Lower leg skin (tissue), 4 donors: ENCODE results near the gene FSD2. TPM values are rescaled to one million over a fixed set of nuclear protein-coding genes. Genes with fewer than 3 reads are reported as not detected.

Experiments used
- DNase-seq, 2 donors: peaks; one replicate each; pipeline ENCODE4 v3.0.0-alpha.2; 2019; ENCODE audit warnings: low spot score in 2 of 2
- H3K4me3 ChIP-seq: fragments of 200-600 bp; sonication (generic); 2 replicates; pipeline ENCODE4 v1.5.1; 2017; ENCODE audit warnings: mild to moderate bottlenecking, low read depth; ENCODE audit not compliant: poor library complexity, severe bottlenecking
- CTCF ChIP-seq, 3 donors: fragments of 450-650 bp; IDR thresholded peaks; one replicate each; pipeline ENCODE4 v1.5.1; 2016; ENCODE audit warnings: antibody characterized with exemption in 3 of 3, mild to moderate bottlenecking in 3 of 3, moderate library complexity in 2 of 3
- POLR2A ChIP-seq, 2 donors: fragments of 450-650 bp; IDR thresholded peaks; one replicate each; pipeline ENCODE4 v1.6.1; 2016 to 2017; ENCODE audit warnings: antibody characterized with exemption in 2 of 2, mild to moderate bottlenecking in 1 of 2, moderate library complexity in 1 of 2
- WGBS, 2 donors: methylation state at CpG; one replicate each; pipeline ENCODE4 v1.1.5; 2018; 5-methylcytosine and 5-hydroxymethylcytosine counted together
- intact Hi-C: fragments of 100-400 bp; cut with DNase I; formaldehyde crosslinking; loops from one replicate; pipeline ENCODE4 v1.15.0; 2023; ENCODE audit warnings: low total_unique reads
- total RNA-seq, 4 donors: library from RNA; depleted of rRNA; stranded (reverse); fragments of >200 nt; gene quantifications; one replicate each; pipeline ENCODE4 v1.1.0, GENCODE V29; 2016

Gene FSD2
- total RNA-seq, 4 donors from 2014 or later = 0.19 TPM; not detected in 3

- H3K4me3 ChIP-seq = no peak overlapping the region
- no peak for DNase-seq
- intact Hi-C loops = no loop called here
- TF ChIP-seq POLR2A (IDR thresholded peaks at IDR 0.05) (no peak), CTCF (IDR thresholded peaks at IDR 0.05) (no peak)
- WGBS, 2 donors = 98 to 100% methylated on average over 4 of the region's 4 CpGs
These were observed 27.5 kb upstream of the FSD2 start for GRCh38 chr15:82833362-82833682.

- no peak overlapping the region for H3K4me3 ChIP-seq
- 63 to 67% methylated on average over 13 of the region's 13 CpGs for WGBS, 2 donors
- no peak for DNase-seq
- no peak for TF ChIP-seq CTCF (IDR thresholded peaks at IDR 0.05)
- no peak for TF ChIP-seq POLR2A (IDR thresholded peaks at IDR 0.05)
- intact Hi-C loops = no loop called here
These were observed 26.9 kb upstream of the FSD2 start for GRCh38 chr15:82832601-82833361.

GRCh38 chr15:82831894-82832600 is 26.2 kb upstream of the FSD2 start:
- 92 to 93% methylated on average over 5 of the region's 5 CpGs for WGBS, 2 donors
- intact Hi-C loops = no loop called here
- H3K4me3 ChIP-seq = no peak overlapping the region
- no peak for DNase-seq
- TF ChIP-seq POLR2A (IDR thresholded peaks at IDR 0.05) (no peak), CTCF (IDR thresholded peaks at IDR 0.05) (no peak)

GRCh38 chr15:82830427-82831173 is 24.7 kb upstream of the FSD2 start:
- intact Hi-C loops = no loop called here
- WGBS, 2 donors = 85 to 86% methylated on average over 18 of the region's 18 CpGs
- no peak overlapping the region for H3K4me3 ChIP-seq
- DNase-seq = no peak
- no peak for TF ChIP-seq CTCF (IDR thresholded peaks at IDR 0.05)
- TF ChIP-seq POLR2A (IDR thresholded peaks at IDR 0.05) = no peak

GRCh38 chr15:82829234-82829633 is 23.4 kb upstream of the FSD2 start:
- no peak overlapping the region for H3K4me3 ChIP-seq
- TF ChIP-seq POLR2A (IDR thresholded peaks at IDR 0.05) = no peak
- TF ChIP-seq CTCF (IDR thresholded peaks at IDR 0.05) = no peak
- intact Hi-C loops = no loop called here
- DNase-seq = no peak
- WGBS, 2 donors = 87 to 97% methylated on average over 4 of the region's 4 CpGs
